Measurements from ENCODE around the gene METTL4. TPM values are rescaled to one million over a fixed set of nuclear protein-coding genes. Genes with fewer than 3 reads are reported as not detected.

Gene METTL4
- total and polyA plus RNA-seq, 2 donors (not counting 3 experiments of a cell fraction or from before 2014, with no cell fraction given): 8.3 to 17.4 TPM

GRCh38 chr18:2495381-2495780, 75.9 kb downstream of the METTL4 start:
- ChIA-PET POLR2A (no interaction called here), CTCF (no interaction called here)
- dilution Hi-C loops (cut with MboI; ENCODE audit: extremely low pct_ligation_motif_present, low sequenced_read_pairs): no loop called here
- no peaks in the 10 kb centered on the region for H3K4me1 ChIP-seq (ENCODE audit: control insufficient read depth, extremely low read depth, insufficient read depth, low read length)
- H3K27me3 ChIP-seq (ENCODE audit: control insufficient read depth in 2 of 2, insufficient read depth in 2 of 2, low read length in 2 of 2): no peaks in the 10 kb centered on the region
- H3K36me3 ChIP-seq (ENCODE audit: control insufficient read depth in 2 of 2, extremely low read depth in 1 of 2, insufficient read depth in 2 of 2, low read length in 2 of 2): no peaks in the 10 kb centered on the region
- H3K79me2 ChIP-seq (ENCODE audit: control insufficient read depth, insufficient read depth, low read length): no peaks in the 10 kb centered on the region
- TF ChIP-seq POLR2AphosphoS5 (IDR thresholded peaks at IDR 0.05; ENCODE audit: insufficient read depth, low read depth, low read length) (no peak), CTCF (IDR thresholded peaks at IDR 0.05; ENCODE audit: extremely low read depth in 1 of 2, insufficient read depth in 1 of 2, low read depth in 1 of 2, low read length in 2 of 2) (no peak), GATA2 (IDR thresholded peaks at IDR 0.05; ENCODE audit: insufficient read depth, insufficient read length, low read depth, low read length) (no peak), JUN (IDR thresholded peaks at IDR 0.05; ENCODE audit: borderline replicate concordance, insufficient read depth, insufficient read length, low read depth) (no peak), FOS (IDR thresholded peaks at IDR 0.05; ENCODE audit: borderline replicate concordance, insufficient read depth, low read length) (no peak), MAX (IDR thresholded peaks at IDR 0.05; ENCODE audit: insufficient read depth, insufficient read length) (no peak), MYC (IDR thresholded peaks at IDR 0.05; ENCODE audit: low read depth, low read length) (no peak), POLR2A (IDR thresholded peaks at IDR 0.05; ENCODE audit: low read depth, low read length) (no peak)
- no peaks in the 10 kb centered on the region for H3K9me3 ChIP-seq (replicated peaks; ENCODE audit: control insufficient read depth, insufficient read depth, low read length)
- FAIRE-seq: no peak
- no peak overlapping the region for H2AFZ ChIP-seq (ENCODE audit: low read depth, low read length)
- intact Hi-C loops (cut with micrococcal nuclease): no loop called here
- BruUV-seq (replicated peaks): no TSS peak
- H3K27ac ChIP-seq (ENCODE audit: insufficient read depth, low read depth, low read length): no peak overlapping the region
- no peaks in the 10 kb centered on the region for H4K20me1 ChIP-seq (replicated peaks; ENCODE audit: control insufficient read depth, extremely low read depth, insufficient read depth, low read length)
- H3K4me3 ChIP-seq (replicated peaks in 1 of 3; ENCODE audit: insufficient read depth in 1 of 3, low read depth in 1 of 3, low read length in 3 of 3): no peak overlapping the region
- no peaks in the 10 kb centered on the region for H3K9me1 ChIP-seq (replicated peaks; ENCODE audit: control insufficient read depth, extremely low read depth, insufficient read depth, low read length)
- no peak for DNase-seq (ENCODE audit: low read depth, low spot score)
- no peak overlapping the region for H3K9ac ChIP-seq (replicated peaks; ENCODE audit: extremely low read depth, insufficient read depth, low read length)
- no peak overlapping the region for H3K4me2 ChIP-seq (ENCODE audit: insufficient read depth, low read length)

All from endothelial cell of umbilical vein (primary cell).